Activated T-cell treated with anti-CD3 and anti-CD28 coated beads, Interleukin-2, amount 50 U/mL, for 4 hours (primary cell): ENCODE data around the gene PARVB. TPM values are rescaled to one million over a fixed set of nuclear protein-coding genes. Genes with fewer than 3 reads are reported as not detected.

ENCODE experiments used
- ATAC-seq, 2 donors: fragments of 200-7000 bp; cut with Tn5 transposase; one replicate each; pipeline ENCODE4 v1.10.0; 2021
- DNase-seq: peaks from one replicate; pipeline ENCODE4 v3.0.0-alpha.2; 2020
- H3K27me3 Mint-ChIP-seq: one replicate; pipeline ENCODE4 v1.8.0; 2021; ENCODE audit warnings: low read depth, mixed read lengths
- H3K36me3 Mint-ChIP-seq: one replicate; pipeline ENCODE4 v1.8.0; 2022; ENCODE audit warnings: mixed read lengths; ENCODE audit not compliant: insufficient read depth
- H3K4me1 Mint-ChIP-seq: one replicate; pipeline ENCODE4 v1.8.0; 2021; ENCODE audit warnings: low read depth, mixed read lengths
- H3K4me3 Mint-ChIP-seq: one replicate; pipeline ENCODE4 v1.8.0; 2021; ENCODE audit warnings: mild to moderate bottlenecking, moderate library complexity, mixed read lengths
- H3K9me3 Mint-ChIP-seq: one replicate; pipeline ENCODE4 v1.8.0; 2021; ENCODE audit warnings: mixed read lengths
- total RNA-seq, 3 donors: library from RNA; stranded (reverse); gene quantifications; one replicate each; pipeline ENCODE4 v1.2.1, GENCODE V29; 2021

Gene PARVB
- total RNA-seq, 3 donors from 2014 or later = 15.1 to 21.5 (median 19.6) TPM

- no peaks in the 10 kb centered on the region for H3K4me1 Mint-ChIP-seq
- no peaks in the 10 kb centered on the region for H3K36me3 Mint-ChIP-seq
- DNase-seq = no peak
- no peaks in the 10 kb centered on the region for H3K9me3 Mint-ChIP-seq
- no peaks in the 10 kb centered on the region for H3K27me3 Mint-ChIP-seq
- H3K4me3 Mint-ChIP-seq = no peak overlapping the region
- peak in 1 of 2 donors; percentile 14 for ATAC-seq
Measured at GRCh38 chr22:44154436-44154942, 130.4 kb downstream of the PARVB start.

- Mint-ChIP-seq H3K9me3 (no peaks in the 10 kb centered on the region), H3K36me3 (no peaks in the 10 kb centered on the region), H3K4me3 (no peak overlapping the region), H3K27me3 (no peaks in the 10 kb centered on the region), H3K4me1 (no peaks in the 10 kb centered on the region)
- DNase-seq (no peak), ATAC-seq (peak in 1 of 2 donors; percentile 18)
Measured at GRCh38 chr22:44155115-44155514, 131.0 kb downstream of the PARVB start.

- no peaks in the 10 kb centered on the region for H3K4me1 Mint-ChIP-seq
- H3K9me3 Mint-ChIP-seq = no peaks in the 10 kb centered on the region
- no peaks in the 10 kb centered on the region for H3K27me3 Mint-ChIP-seq
- H3K36me3 Mint-ChIP-seq = no peaks in the 10 kb centered on the region
- ATAC-seq (no peak), DNase-seq (no peak)
- no peak overlapping the region for H3K4me3 Mint-ChIP-seq
Measured at GRCh38 chr22:44157916-44158618, 134.0 kb downstream of the PARVB start.

- Mint-ChIP-seq H3K36me3 (no peaks in the 10 kb centered on the region), H3K4me3 (no peak overlapping the region), H3K4me1 (no peaks in the 10 kb centered on the region), H3K27me3 (no peaks in the 10 kb centered on the region), H3K9me3 (no peaks in the 10 kb centered on the region)
- ATAC-seq (no peak), DNase-seq (no peak)
Measured at GRCh38 chr22:44158816-44159215, 134.7 kb downstream of the PARVB start.

- Mint-ChIP-seq H3K36me3 (no peaks in the 10 kb centered on the region), H3K9me3 (no peaks in the 10 kb centered on the region), H3K4me3 (no peak overlapping the region), H3K4me1 (no peaks in the 10 kb centered on the region), H3K27me3 (no peaks in the 10 kb centered on the region)
- DNase-seq (no peak), ATAC-seq (no peak)
Measured at GRCh38 chr22:44159221-44159620, 135.1 kb downstream of the PARVB start.

- no peak for DNase-seq
- Mint-ChIP-seq H3K4me3 (no peak overlapping the region), H3K36me3 (no peaks in the 10 kb centered on the region), H3K27me3 (no peaks in the 10 kb centered on the region), H3K9me3 (no peaks in the 10 kb centered on the region), H3K4me1 (no peaks in the 10 kb centered on the region)
- no peak for ATAC-seq
Measured at GRCh38 chr22:44159811-44160210, 135.7 kb downstream of the PARVB start.

GRCh38 chr22:44160421-44160820 lies 136.3 kb downstream of the PARVB start:
- DNase-seq = no peak
- ATAC-seq = no peak
- H3K27me3 Mint-ChIP-seq = no peaks in the 10 kb centered on the region
- no peaks in the 10 kb centered on the region for H3K9me3 Mint-ChIP-seq
- H3K36me3 Mint-ChIP-seq = no peaks in the 10 kb centered on the region
- no peak overlapping the region for H3K4me3 Mint-ChIP-seq
- no peaks in the 10 kb centered on the region for H3K4me1 Mint-ChIP-seq

- Mint-ChIP-seq H3K36me3 (no peaks in the 10 kb centered on the region), H3K27me3 (no peaks in the 10 kb centered on the region), H3K4me1 (no peaks in the 10 kb centered on the region), H3K4me3 (no peak overlapping the region), H3K9me3 (no peaks in the 10 kb centered on the region)
- ATAC-seq (no peak), DNase-seq (no peak)
Measured at GRCh38 chr22:44161673-44162072, 137.6 kb downstream of the PARVB start.

- Mint-ChIP-seq H3K4me3 (no peak overlapping the region), H3K36me3 (no peaks in the 10 kb centered on the region), H3K9me3 (no peaks in the 10 kb centered on the region), H3K27me3 (no peaks in the 10 kb centered on the region), H3K4me1 (no peaks in the 10 kb centered on the region)
- ATAC-seq (no peak), DNase-seq (no peak)
Measured at GRCh38 chr22:44162960-44163359, 138.9 kb downstream of the PARVB start.

- no peaks in the 10 kb centered on the region for H3K9me3 Mint-ChIP-seq
- no peaks in the 10 kb centered on the region for H3K27me3 Mint-ChIP-seq
Measured at GRCh38 chr22:44163536-44163935, 139.4 kb downstream of the PARVB start.

GRCh38 chr22:44164031-44164430 lies 139.9 kb downstream of the PARVB start:
- H3K36me3 Mint-ChIP-seq = no peaks in the 10 kb centered on the region
- no peak overlapping the region for H3K4me3 Mint-ChIP-seq
- H3K27me3 Mint-ChIP-seq = no peaks in the 10 kb centered on the region
- no peak for ATAC-seq
- H3K4me1 Mint-ChIP-seq = no peaks in the 10 kb centered on the region
- DNase-seq = no peak
- H3K9me3 Mint-ChIP-seq = no peaks in the 10 kb centered on the region

More at GRCh38 chr22:44163536-44163935, 139.4 kb downstream of the PARVB start:
- H3K36me3 Mint-ChIP-seq = no peaks in the 10 kb centered on the region
- no peaks in the 10 kb centered on the region for H3K4me1 Mint-ChIP-seq
- no peak for ATAC-seq
- H3K4me3 Mint-ChIP-seq = no peak overlapping the region
- no peak for DNase-seq

- ATAC-seq (no peak), DNase-seq (no peak)
- Mint-ChIP-seq H3K27me3 (no peaks in the 10 kb centered on the region), H3K4me1 (no peaks in the 10 kb centered on the region), H3K4me3 (no peak overlapping the region), H3K9me3 (no peaks in the 10 kb centered on the region), H3K36me3 (no peaks in the 10 kb centered on the region)
Measured at GRCh38 chr22:44165286-44165874, 141.3 kb downstream of the PARVB start.

GRCh38 chr22:44166498-44167276 lies 142.6 kb downstream of the PARVB start:
- ATAC-seq (no peak), DNase-seq (no peak)
- Mint-ChIP-seq H3K36me3 (no peaks in the 10 kb centered on the region), H3K4me3 (no peak overlapping the region), H3K9me3 (no peaks in the 10 kb centered on the region), H3K27me3 (no peaks in the 10 kb centered on the region), H3K4me1 (no peaks in the 10 kb centered on the region)

- Mint-ChIP-seq H3K9me3 (no peaks in the 10 kb centered on the region), H3K27me3 (no peaks in the 10 kb centered on the region), H3K4me1 (no peaks in the 10 kb centered on the region), H3K4me3 (no peak overlapping the region), H3K36me3 (no peaks in the 10 kb centered on the region)
- DNase-seq (no peak), ATAC-seq (no peak)
Measured at GRCh38 chr22:44167501-44167900, 143.4 kb downstream of the PARVB start.
